ENCODE measurements around the gene MACROD2.

DNA sequence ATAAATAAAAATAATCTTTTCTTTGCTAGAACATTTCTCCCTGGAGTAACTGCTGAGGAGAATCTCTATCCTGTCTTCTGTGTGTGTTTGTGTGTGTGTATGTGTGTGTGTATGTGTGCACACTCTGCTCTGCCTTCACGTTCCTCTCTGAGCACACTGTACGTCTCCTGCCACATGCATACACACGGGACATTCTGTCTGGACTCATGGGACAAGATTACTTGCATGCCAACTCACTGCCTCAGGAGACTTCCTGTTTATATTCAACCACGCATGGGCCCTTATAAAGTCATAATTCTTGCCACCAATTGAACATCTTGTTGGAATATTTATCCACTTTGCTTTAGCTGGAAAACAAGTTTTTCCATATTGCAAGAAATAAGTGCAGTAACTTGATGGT lies 1647.4 kb downstream of the MACROD2 start:
- no peak for TF ChIP-seq CTCF (IDR thresholded peaks at IDR 0.05; ENCODE audit: poor library complexity, severe bottlenecking)
- TF ChIP-seq TAF1 (IDR thresholded peaks at IDR 0.05; ENCODE audit: low read depth): no peak
- no peak for TF ChIP-seq EZH2 (IDR thresholded peaks at IDR 0.05; ENCODE audit: borderline replicate concordance, insufficient read depth, low read length, poor library complexity, severe bottlenecking)
